OCI-LY1 (cell line): ENCODE results near the gene NID2.

Source experiments
- H2AFZ ChIP-seq: fragments of 200-600 bp; sonication (generic), shearing (Covaris generic); 2 replicates; pipeline ENCODE4 v1.6.0; 2014; ENCODE audit warnings: antibody characterized with exemption, mild to moderate bottlenecking, low read length
- H3F3A ChIP-seq: fragments of 200-600 bp; sonication (generic), shearing (Covaris generic); 2 replicates; pipeline ENCODE4 v1.6.0; 2014; ENCODE audit warnings: mild to moderate bottlenecking, antibody characterized with exemption, low read length, moderate library complexity; ENCODE audit not compliant: insufficient read depth
- H3K27ac ChIP-seq: fragments of 200-600 bp; sonication (generic); 2 replicates; pipeline ENCODE4 v1.5.1; 2014; ENCODE audit warnings: low read length, mixed run types, mild to moderate bottlenecking, low read depth; ENCODE audit not compliant: poor library complexity, severe bottlenecking
- H3K27me3 ChIP-seq: fragments of 200-600 bp; sonication (generic); 2 replicates; pipeline ENCODE4 v1.6.0; 2014; ENCODE audit warnings: antibody characterized with exemption, mild to moderate bottlenecking, low read length, moderate library complexity; ENCODE audit not compliant: insufficient read depth
- H3K36me3 ChIP-seq: fragments of 200-600 bp; sonication (generic); 2 replicates; pipeline ENCODE4 v1.6.1; 2014; ENCODE audit warnings: mild to moderate bottlenecking, antibody characterized with exemption, low read length, moderate library complexity, mixed read lengths; ENCODE audit not compliant: insufficient read depth
- H3K4me1 ChIP-seq: fragments of 200-600 bp; sonication (generic); 2 replicates; pipeline ENCODE4 v1.5.1; 2014; ENCODE audit warnings: mild to moderate bottlenecking, low read length, moderate library complexity; ENCODE audit not compliant: insufficient read depth, severe bottlenecking
- H3K4me2 ChIP-seq: fragments of 200-600 bp; sonication (generic), shearing (Covaris generic); 2 replicates; pipeline ENCODE4 v1.6.1; 2014; ENCODE audit warnings: low read length
- H3K4me3 ChIP-seq: fragments of 200-600 bp; sonication (generic); 2 replicates; pipeline ENCODE4 v1.5.1; 2014; ENCODE audit warnings: low read length, low read depth, mild to moderate bottlenecking, mixed read lengths; ENCODE audit not compliant: poor library complexity, severe bottlenecking
- H3K79me2 ChIP-seq: fragments of 200-600 bp; shearing (Covaris generic); 2 replicates; pipeline ENCODE4 v1.6.1; 2016; ENCODE audit warnings: mixed run types, low read length, mixed read lengths; ENCODE audit not compliant: insufficient read depth
- H3K9ac ChIP-seq: fragments of 200-600 bp; sonication (generic), shearing (Covaris generic); 2 replicates; pipeline ENCODE4 v1.6.1; 2014; ENCODE audit warnings: mild to moderate bottlenecking, low read length, mixed read lengths
- H3K9me2 ChIP-seq: fragments of 200-600 bp; sonication (generic), shearing (Covaris generic); 2 replicates; pipeline ENCODE4 v1.6.1; 2014; ENCODE audit warnings: low read depth, mild to moderate bottlenecking, low read length, mixed read lengths
- H3K9me3 ChIP-seq: fragments of 200-600 bp; shearing (Covaris generic); 2 replicates; pipeline ENCODE4 v1.6.1; 2014; ENCODE audit warnings: low read length, mixed read lengths
- H4K20me1 ChIP-seq: fragments of 200-600 bp; sonication (generic), shearing (Covaris generic); 2 replicates; pipeline ENCODE4 v1.6.0; 2016; ENCODE audit warnings: mild to moderate bottlenecking, low read length; ENCODE audit not compliant: insufficient read depth
- EZH2 ChIP-seq: fragments of 200-600 bp; sonication (generic), shearing (Covaris generic); IDR thresholded peaks from 2 replicates; pipeline ENCODE4 v1.8.0; 2017; ENCODE audit warnings: borderline replicate concordance, mixed run types, mild to moderate bottlenecking, antibody characterized with exemption, low read length, moderate library complexity, mixed read lengths
- TF ChIP-seq, protein P1 (sequence below): fragments of 200-600 bp; sonication (generic), shearing (Covaris generic); IDR thresholded peaks from 2 replicates; pipeline ENCODE4 v1.5.1; 2017; ENCODE audit warnings: mild to moderate bottlenecking, antibody characterized with exemption, low read length, moderate library complexity, mixed read lengths

Gene NID2

DNA sequence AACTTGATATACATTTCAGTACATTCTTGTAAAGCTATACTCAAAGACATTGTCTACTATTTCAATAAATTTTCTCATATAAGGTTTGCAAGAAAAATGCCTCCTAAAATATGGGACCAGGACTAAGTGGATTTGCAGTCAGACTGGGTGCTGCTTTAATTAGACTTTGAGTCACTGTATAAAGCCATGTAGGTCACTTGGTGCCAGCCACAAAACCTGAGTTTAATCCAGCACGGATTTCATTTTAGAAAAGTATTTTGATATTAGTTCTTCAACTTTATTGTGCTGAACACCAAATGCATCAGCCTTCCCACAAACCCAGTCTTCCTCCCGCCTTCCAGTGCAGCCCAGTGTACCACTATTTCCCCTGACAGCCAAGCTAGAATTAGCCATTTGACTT is 9.9 kb upstream of the NID2 start:
- H3K27ac ChIP-seq, result no peak overlapping the region
- H3K4me2 ChIP-seq, result no peak overlapping the region
- no peaks in the 10 kb centered on the region for H3K9me2 ChIP-seq
- no peaks in the 10 kb centered on the region for H3K4me1 ChIP-seq
- no peaks in the 10 kb centered on the region for H3K79me2 ChIP-seq
- no peaks in the 10 kb centered on the region for H3F3A ChIP-seq
- no peak overlapping the region for H3K9ac ChIP-seq
- no peak overlapping the region for H3K4me3 ChIP-seq
- H4K20me1 ChIP-seq, result no peaks in the 10 kb centered on the region
- H3K27me3 ChIP-seq, result no peaks in the 10 kb centered on the region
- H3K36me3 ChIP-seq, result no peaks in the 10 kb centered on the region
- TF ChIP-seq, protein P1, sequence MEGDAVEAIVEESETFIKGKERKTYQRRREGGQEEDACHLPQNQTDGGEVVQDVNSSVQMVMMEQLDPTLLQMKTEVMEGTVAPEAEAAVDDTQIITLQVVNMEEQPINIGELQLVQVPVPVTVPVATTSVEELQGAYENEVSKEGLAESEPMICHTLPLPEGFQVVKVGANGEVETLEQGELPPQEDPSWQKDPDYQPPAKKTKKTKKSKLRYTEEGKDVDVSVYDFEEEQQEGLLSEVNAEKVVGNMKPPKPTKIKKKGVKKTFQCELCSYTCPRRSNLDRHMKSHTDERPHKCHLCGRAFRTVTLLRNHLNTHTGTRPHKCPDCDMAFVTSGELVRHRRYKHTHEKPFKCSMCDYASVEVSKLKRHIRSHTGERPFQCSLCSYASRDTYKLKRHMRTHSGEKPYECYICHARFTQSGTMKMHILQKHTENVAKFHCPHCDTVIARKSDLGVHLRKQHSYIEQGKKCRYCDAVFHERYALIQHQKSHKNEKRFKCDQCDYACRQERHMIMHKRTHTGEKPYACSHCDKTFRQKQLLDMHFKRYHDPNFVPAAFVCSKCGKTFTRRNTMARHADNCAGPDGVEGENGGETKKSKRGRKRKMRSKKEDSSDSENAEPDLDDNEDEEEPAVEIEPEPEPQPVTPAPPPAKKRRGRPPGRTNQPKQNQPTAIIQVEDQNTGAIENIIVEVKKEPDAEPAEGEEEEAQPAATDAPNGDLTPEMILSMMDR, result no peak
- no peak for TF ChIP-seq EZH2
- H2AFZ ChIP-seq, result no peak overlapping the region
- H3K9me3 ChIP-seq, result no peaks in the 10 kb centered on the region

DNA sequence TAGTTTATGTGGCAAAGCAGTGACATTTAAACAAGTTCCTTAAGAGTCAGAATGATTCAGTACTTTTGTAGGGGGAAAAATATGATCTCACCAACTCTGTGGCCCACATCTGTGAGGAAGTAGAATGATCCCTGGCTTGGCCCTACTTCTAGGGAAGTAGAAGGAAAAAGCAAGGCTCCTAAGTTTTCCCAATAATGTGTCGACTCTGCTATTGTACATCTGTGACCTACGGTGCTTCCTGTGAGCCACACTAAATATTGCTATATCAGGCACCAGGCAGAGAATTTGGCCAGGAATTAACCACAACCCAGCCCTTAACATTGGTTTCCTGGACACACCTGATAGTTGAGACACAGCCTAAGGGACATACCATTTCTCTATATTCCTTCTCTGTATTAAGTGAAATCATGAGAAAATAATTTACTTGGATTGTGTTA is 9.3 kb upstream of the NID2 start:
- Histone ChIP-seq H3K36me3 (no peaks in the 10 kb centered on the region), H3K4me1 (no peaks in the 10 kb centered on the region), H3K9me2 (no peaks in the 10 kb centered on the region), H3K4me3 (no peak overlapping the region), H3K9me3 (no peaks in the 10 kb centered on the region), H3F3A (no peaks in the 10 kb centered on the region), H3K4me2 (no peak overlapping the region), H3K79me2 (no peaks in the 10 kb centered on the region), H3K27me3 (no peaks in the 10 kb centered on the region), H3K27ac (no peak overlapping the region), H2AFZ (no peak overlapping the region), H3K9ac (no peak overlapping the region), H4K20me1 (no peaks in the 10 kb centered on the region)
- TF ChIP-seq, protein P1, result no peak
- no peak for TF ChIP-seq EZH2

DNA sequence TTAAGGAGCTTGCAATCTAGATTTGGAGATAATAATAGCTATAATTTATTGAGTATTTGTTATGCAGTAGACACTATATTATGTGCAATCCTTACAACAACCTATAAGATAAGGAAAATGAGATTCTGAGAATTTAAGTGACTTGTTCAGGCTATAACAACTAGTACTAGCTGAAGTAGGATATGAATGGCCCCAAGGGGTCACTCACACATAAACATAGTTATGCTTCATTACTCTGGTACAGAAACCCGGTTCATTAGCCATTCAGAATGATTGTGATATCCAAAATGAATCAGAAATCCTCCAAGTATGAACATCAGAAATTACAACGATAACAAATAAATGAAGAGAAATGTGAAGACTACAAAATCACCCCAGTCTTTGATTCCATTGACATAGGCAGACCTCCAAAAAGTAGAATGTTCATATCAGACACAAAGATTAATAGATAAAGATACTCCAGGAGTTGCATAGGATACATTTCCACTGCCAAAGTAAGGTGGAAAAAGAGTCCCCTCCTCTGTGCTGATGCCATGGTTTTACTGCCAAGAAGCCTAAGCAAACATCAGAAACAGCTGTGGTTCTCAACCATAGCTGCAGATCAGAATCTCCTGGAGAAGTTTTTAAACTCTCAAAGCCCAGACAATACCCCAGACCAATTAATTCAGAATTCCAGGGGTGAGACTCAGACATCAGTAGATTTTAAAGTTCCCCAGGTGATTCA is 8.6 kb upstream of the NID2 start:
- no peak overlapping the region for H3K9ac ChIP-seq
- no peaks in the 10 kb centered on the region for H3K4me1 ChIP-seq
- H3K27ac ChIP-seq, result no peak overlapping the region

More for the DNA sequence above, 8.6 kb upstream of the NID2 start:
- H3K9me2 ChIP-seq, result no peaks in the 10 kb centered on the region
- no peaks in the 10 kb centered on the region for H4K20me1 ChIP-seq
- no peaks in the 10 kb centered on the region for H3K9me3 ChIP-seq
- TF ChIP-seq EZH2, result no peak
- TF ChIP-seq, protein P1, result no peak
- H3K4me3 ChIP-seq, result no peak overlapping the region
- H3K79me2 ChIP-seq, result no peaks in the 10 kb centered on the region
- H3K27me3 ChIP-seq, result no peaks in the 10 kb centered on the region
- no peaks in the 10 kb centered on the region for H3K36me3 ChIP-seq
- H2AFZ ChIP-seq, result no peak overlapping the region
- no peaks in the 10 kb centered on the region for H3F3A ChIP-seq
- H3K4me2 ChIP-seq, result no peak overlapping the region
